Stomach (tissue), 9 donors: ENCODE data around the gene RAB32. TPM values are rescaled to one million over a fixed set of nuclear protein-coding genes. Genes with fewer than 3 reads are reported as not detected.

Experiments used
- DNase-seq, 2 donors: peaks; one replicate each; pipeline versions ENCODE4 v3.0.0 to v3.0.0-alpha.2; 2013 to 2019
- H3K27ac ChIP-seq, 5 donors: fragments of 200-600 bp in 4 of 5; sonication (generic) in 4 of 5; one replicate each; pipeline ENCODE4 v1.5.1; 2013 to 2019; ENCODE audit warnings: mild to moderate bottlenecking in 1 of 5, moderate library complexity in 1 of 5
- H3K27me3 ChIP-seq, 3 donors: fragments of 200-600 bp; sonication (generic); one replicate each; pipeline ENCODE4 v1.5.1; 2017 to 2019; ENCODE audit warnings: mixed run types in 1 of 3
- H3K36me3 ChIP-seq, 4 donors: fragments of 200-600 bp; sonication (generic); 1 replicate in 3 of 4; 2 replicates in 1 of 4; pipeline ENCODE4 v1.5.1; 2016 to 2019
- H3K4me1 ChIP-seq, 4 donors: fragments of 200-600 bp; sonication (generic); one replicate each; pipeline ENCODE4 v1.5.1; 2016 to 2019
- H3K4me3 ChIP-seq, 4 donors: fragments of 200-600 bp; sonication (generic) in 3 of 4; one replicate each; pipeline ENCODE4 v1.5.1; 2016 to 2019; ENCODE audit warnings: mild to moderate bottlenecking in 1 of 4
- H3K9me3 ChIP-seq, 4 donors: fragments of 200-600 bp; sonication (generic); one replicate each; pipeline ENCODE4 v1.5.1; 2016 to 2019
- EP300 ChIP-seq: sonication (generic); formaldehyde crosslinking; IDR thresholded peaks from one replicate; pipeline ENCODE4 v1.6.1; 2017; ENCODE audit warnings: antibody characterized with exemption
- POLR2A ChIP-seq, 4 donors: fragments of 450-650 bp; IDR thresholded peaks; one replicate each; pipeline ENCODE4 v1.6.1; 2016; ENCODE audit warnings: antibody characterized with exemption in 4 of 4, control low read depth in 2 of 4, mild to moderate bottlenecking in 1 of 4, moderate library complexity in 1 of 4
- POLR2AphosphoS5 ChIP-seq, 3 donors: sonication (generic); formaldehyde crosslinking; IDR thresholded peaks; one replicate each; pipeline ENCODE4 v1.6.1; 2016; ENCODE audit warnings: antibody characterized with exemption in 3 of 3
- WGBS, 5 donors: extraction: QIAGEN DNeasy Blood & Tissue Kit in 3 of 5; methylation state at CpG; one replicate each; pipeline versions ENCODE4 v1.1.5 to v1.1.7; 2013 to 2018; 5-methylcytosine and 5-hydroxymethylcytosine counted together
- intact Hi-C: fragments of 100-400 bp; cut with DNase I; formaldehyde crosslinking; loops from one replicate; pipeline ENCODE4 v1.15.1; 2023; ENCODE audit warnings: low total_unique reads
- polyA plus RNA-seq, 3 donors: library from polyadenylated mRNA; stranded (reverse); fragments of 200-250 nt; gene quantifications; one replicate each; pipeline ENCODE4 v1.2.3, GENCODE V29; 2013
- total RNA-seq, 5 donors: library from RNA; depleted of rRNA; stranded (reverse); fragments of >200 nt; gene quantifications; one replicate each; pipeline versions ENCODE4 v1.1.0 to v1.2.3, GENCODE V29; 2014 to 2016
- TF ChIP-seq, protein P1 (sequence below), 7 experiments: fragments of 450-650 bp in 4 of 7; fragments of 200-600 bp in 3 of 7; sonication (generic) in 3 of 7; IDR thresholded peaks; one replicate each; pipeline ENCODE4 v1.5.1; 2016 to 2019; ENCODE audit warnings: antibody characterized with exemption in 7 of 7, control low read depth in 2 of 7, mild to moderate bottlenecking in 1 of 7
- donor health status: healthy with polysubstance abuse.
- donor health status: Bipolar disorder and iron deficiency.
- donor health status: healthy.

Gene RAB32
- total and polyA plus RNA-seq, 8 donors = 3.5 to 46.6 (median 12.1) TPM

DNA sequence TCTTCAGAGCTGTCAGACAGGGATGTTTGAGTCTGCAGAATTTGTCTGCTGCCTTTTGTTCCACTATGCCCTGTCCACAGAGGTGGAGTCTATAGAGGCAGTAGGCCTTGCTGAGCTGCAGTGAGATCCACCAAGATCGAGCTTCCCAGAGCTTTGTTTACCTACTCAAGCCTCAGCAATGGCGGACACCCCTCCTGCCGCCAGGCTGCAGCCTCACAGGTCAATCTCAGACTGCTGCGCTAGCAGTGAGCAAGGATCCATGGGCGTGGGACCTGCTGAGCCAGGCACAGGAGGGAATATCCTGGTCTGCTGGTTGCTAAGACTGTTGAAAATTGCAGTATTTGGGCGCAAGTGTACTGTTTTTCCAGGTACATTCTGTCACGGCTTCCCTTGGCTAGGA is 28.4 kb upstream of the RAB32 start:
- peaks cover 0 to 4% (median 0%) of the 10 kb centered on the region in 3 donors for H3K27me3 ChIP-seq
- H3K9me3 ChIP-seq = peaks cover 0 to 4% (median 0%) of the 10 kb centered on the region in 4 donors
- 62 to 86% (median 83%) methylated on average over 3 to 7 of the region's 7 CpGs for WGBS, 5 donors
- intact Hi-C loops = no loop called here
- no peaks in the 10 kb centered on the region for H3K4me1 ChIP-seq
- no peak overlapping the region for H3K27ac ChIP-seq
- H3K4me3 ChIP-seq = no peak overlapping the region
- DNase-seq = no peak
- H3K36me3 ChIP-seq = no peaks in the 10 kb centered on the region
- no peak for TF ChIP-seq EP300

DNA sequence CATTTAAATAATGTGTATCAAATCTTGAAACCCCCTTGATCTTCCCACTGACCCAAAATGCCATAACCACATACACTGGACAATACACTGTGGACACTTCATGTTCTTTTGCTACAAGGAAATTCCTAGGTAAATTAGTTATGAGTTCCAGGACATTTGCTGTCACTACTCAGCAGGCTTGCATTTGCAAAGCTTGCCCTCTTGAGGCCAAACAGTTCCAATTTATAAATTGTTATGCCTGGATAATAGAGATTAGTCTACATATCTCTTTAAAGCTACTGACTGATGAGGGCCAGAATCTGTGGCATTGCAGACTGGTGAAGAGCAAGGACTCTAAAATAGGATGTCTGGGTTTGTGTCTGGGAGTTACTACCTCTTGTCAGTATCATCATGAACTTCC is 17.4 kb upstream of the RAB32 start:
- Histone ChIP-seq H3K27ac (no peak overlapping the region), H3K4me1 (no peaks in the 10 kb centered on the region), H3K9me3 (peaks cover 0 to 12% (median 3%) of the 10 kb centered on the region in 4 donors), H3K36me3 (no peaks in the 10 kb centered on the region), H3K27me3 (no peaks in the 10 kb centered on the region), H3K4me3 (no peak overlapping the region)
- TF ChIP-seq POLR2AphosphoS5 (IDR thresholded peaks at IDR 0.05) = no peak
- TF ChIP-seq, protein P1, sequence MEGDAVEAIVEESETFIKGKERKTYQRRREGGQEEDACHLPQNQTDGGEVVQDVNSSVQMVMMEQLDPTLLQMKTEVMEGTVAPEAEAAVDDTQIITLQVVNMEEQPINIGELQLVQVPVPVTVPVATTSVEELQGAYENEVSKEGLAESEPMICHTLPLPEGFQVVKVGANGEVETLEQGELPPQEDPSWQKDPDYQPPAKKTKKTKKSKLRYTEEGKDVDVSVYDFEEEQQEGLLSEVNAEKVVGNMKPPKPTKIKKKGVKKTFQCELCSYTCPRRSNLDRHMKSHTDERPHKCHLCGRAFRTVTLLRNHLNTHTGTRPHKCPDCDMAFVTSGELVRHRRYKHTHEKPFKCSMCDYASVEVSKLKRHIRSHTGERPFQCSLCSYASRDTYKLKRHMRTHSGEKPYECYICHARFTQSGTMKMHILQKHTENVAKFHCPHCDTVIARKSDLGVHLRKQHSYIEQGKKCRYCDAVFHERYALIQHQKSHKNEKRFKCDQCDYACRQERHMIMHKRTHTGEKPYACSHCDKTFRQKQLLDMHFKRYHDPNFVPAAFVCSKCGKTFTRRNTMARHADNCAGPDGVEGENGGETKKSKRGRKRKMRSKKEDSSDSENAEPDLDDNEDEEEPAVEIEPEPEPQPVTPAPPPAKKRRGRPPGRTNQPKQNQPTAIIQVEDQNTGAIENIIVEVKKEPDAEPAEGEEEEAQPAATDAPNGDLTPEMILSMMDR (IDR thresholded peaks at IDR 0.05) = no peak
- peak in 1 of 2 donors; percentile 3 for DNase-seq
- intact Hi-C loops = no loop called here

DNA sequence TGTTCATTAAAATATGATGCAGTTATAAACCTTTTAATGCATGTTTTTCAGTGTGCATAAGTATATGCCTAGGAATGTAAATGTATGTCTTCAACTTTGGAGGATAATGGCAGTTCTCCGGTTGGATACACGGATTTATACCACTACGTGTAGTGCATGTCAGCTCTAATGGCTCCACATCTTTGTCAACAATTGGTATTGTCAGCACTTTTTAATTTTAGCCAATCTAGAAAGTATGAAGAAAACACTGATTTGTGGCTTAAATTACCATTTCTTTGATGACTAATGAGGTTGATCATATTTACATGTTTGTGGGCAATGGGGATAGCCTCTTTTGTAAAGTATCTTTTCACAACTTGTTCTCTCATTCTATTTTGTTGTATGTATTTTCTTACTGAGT is 10.9 kb upstream of the RAB32 start:
- no peaks in the 10 kb centered on the region for H3K4me1 ChIP-seq
- H3K9me3 ChIP-seq = no peaks in the 10 kb centered on the region
- no peaks in the 10 kb centered on the region for H3K27me3 ChIP-seq
- intact Hi-C loops = no loop called here
- no peaks in the 10 kb centered on the region for H3K36me3 ChIP-seq
- no peak overlapping the region for H3K27ac ChIP-seq
- TF ChIP-seq POLR2AphosphoS5 (IDR thresholded peaks at IDR 0.05) (no peak), EP300 (no peak), POLR2A (IDR thresholded peaks at IDR 0.05) (no peak)
- TF ChIP-seq, protein P1 (IDR thresholded peaks at IDR 0.05) = no peak
- WGBS, 5 donors = 96 to 98% (median 97%) methylated on average over 3 of the region's 3 CpGs
- no peak for DNase-seq
- no peak overlapping the region for H3K4me3 ChIP-seq

DNA sequence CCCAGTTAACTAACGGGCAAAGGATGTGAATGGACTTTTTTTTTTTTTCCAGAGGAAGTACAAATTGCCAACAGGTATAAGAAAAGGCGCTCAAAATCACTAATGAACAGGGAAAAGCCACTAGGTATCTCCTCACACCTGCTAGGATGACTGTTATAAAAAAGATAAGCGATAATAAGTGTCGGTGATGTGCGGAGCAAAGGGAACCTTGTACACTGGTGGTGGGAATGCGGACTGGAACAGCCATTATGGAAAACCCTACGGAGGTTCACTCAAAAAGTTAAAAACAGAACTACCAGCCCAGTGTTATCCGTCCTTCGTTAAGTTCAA is 787 bp upstream of the RAB32 start:
- TF ChIP-seq POLR2AphosphoS5 (IDR thresholded peaks at IDR 0.05) (no peak), EP300 (no peak), POLR2A (IDR thresholded peaks at IDR 0.05) (no peak)
- TF ChIP-seq, protein P1 (IDR thresholded peaks at IDR 0.05) = no peak
- Histone ChIP-seq H3K27ac (peak overlapping the region; percentile 95 to 99 (median 97)), H3K4me3 (peak overlapping the region; percentile 57 to 82 (median 66)), H3K36me3 (no peaks in the 10 kb centered on the region), H3K9me3 (no peaks in the 10 kb centered on the region), H3K27me3 (no peaks in the 10 kb centered on the region), H3K4me1 (peaks cover 12 to 38% (median 24%) of the 10 kb centered on the region in 4 donors)
- DNase-seq = no peak
- WGBS, 5 donors = 55 to 61% (median 58%) methylated on average over 9 of the region's 9 CpGs
- intact Hi-C loops = loop anchor here (10.0 kb wide), 1 partner anchor 578 kb away; the partner anchor contains the start of gene SHPRH

DNA sequence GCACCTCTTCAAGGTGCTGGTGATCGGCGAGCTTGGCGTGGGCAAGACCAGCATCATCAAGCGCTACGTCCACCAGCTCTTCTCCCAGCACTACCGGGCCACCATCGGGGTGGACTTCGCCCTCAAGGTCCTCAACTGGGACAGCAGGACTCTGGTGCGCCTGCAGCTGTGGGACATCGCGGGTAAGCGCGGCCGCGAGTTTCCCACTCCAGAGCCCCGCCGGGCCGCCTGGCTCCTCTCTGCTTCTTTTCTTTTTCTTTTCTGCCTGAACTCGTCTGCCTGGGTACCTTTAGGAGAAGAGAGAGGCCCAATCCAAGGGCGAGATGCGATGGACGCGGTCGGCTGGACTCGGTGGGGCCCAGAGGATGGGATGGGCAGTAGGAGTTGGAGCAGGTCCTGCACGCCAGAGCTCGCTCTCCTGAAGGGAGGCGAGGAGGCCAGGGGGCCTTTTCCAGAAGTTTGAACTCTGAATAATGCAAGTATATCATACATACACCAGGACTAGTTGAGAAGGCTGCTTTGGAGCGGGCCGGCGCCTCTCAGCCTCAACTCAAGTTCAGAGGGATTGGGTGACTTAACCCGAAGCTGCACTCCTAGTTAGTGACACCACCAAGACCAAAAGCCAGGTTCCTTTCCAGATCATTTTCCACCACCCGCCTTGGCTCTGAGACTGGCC is 445 bp downstream of the RAB32 start:
- peaks cover 12 to 48% (median 24%) of the 10 kb centered on the region in 4 donors for H3K4me1 ChIP-seq
- WGBS, 5 donors = 5 to 8% (median 5%) methylated on average over 28 to 33 of the region's 33 CpGs
- peak overlapping the region; percentile 95 to 99 (median 97) for H3K27ac ChIP-seq
- no peaks in the 10 kb centered on the region for H3K36me3 ChIP-seq
- TF ChIP-seq, protein P1 (IDR thresholded peaks at IDR 0.05) = no peak
- no peak for TF ChIP-seq EP300
- no peak for TF ChIP-seq POLR2AphosphoS5 (IDR thresholded peaks at IDR 0.05)
- TF ChIP-seq POLR2A (IDR thresholded peaks at IDR 0.05) = no peak
- DNase-seq = peak; percentile 49 to 71
- H3K4me3 ChIP-seq = peak overlapping the region; percentile 57 to 82 (median 66)
- no peaks in the 10 kb centered on the region for H3K27me3 ChIP-seq
- H3K9me3 ChIP-seq = no peaks in the 10 kb centered on the region
- intact Hi-C loops = loop anchor here (10.0 kb wide), 1 partner anchor 579 kb away; the partner anchor contains the start of gene SHPRH
